DND-41 (cell line): ENCODE results near the gene POLG2.

Source experiments
- CTCF ChIP-seq: IDR thresholded peaks from 2 replicates; pipeline ENCODE4 v1.5.1; 2012; ENCODE audit warnings: borderline replicate concordance, low read length, moderate library complexity, mild to moderate bottlenecking; ENCODE audit not compliant: poor library complexity, severe bottlenecking; ENCODE audit errors: extremely low read depth
- EZH2 ChIP-seq: IDR thresholded peaks from 3 replicates; pipeline ENCODE4 v1.6.1; 2012; ENCODE audit warnings: borderline replicate concordance, low read depth, mild to moderate bottlenecking, moderate library complexity, low read length, inconsistent platforms; ENCODE audit not compliant: severe bottlenecking

DNA sequence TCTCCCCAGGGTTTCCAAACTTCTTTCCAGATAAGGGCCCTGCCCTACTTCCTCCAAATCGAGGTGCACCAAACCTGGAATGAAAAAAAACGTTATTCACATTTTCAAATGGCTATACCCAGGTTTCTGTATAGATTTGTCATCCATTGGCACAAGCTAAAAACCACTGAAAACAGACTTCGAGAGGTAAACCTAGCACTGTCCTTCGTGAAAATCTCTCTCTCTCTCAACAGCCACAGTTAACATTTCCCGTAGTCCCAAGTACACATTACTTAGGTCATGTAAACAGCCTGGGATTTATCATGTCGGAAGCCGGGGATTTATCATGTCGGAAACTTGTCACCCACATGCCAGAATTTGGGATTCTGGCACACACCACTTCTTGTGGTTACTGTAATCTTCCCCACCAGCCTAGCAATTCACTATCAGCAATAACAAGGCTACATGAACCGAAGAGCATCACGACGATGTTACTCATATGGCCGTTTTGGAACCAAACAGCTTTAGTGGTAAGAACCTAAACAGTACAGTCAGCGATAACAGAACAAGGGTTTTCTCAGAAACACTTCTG, 8.0 kb upstream of the POLG2 start:
- peak; percentile 11 for TF ChIP-seq CTCF
- no peak for TF ChIP-seq EZH2
